Fibroblast of lung (primary cell): ENCODE measurements around the gene TTLL10.

Experiments used
- EZH2 ChIP-seq: IDR thresholded peaks from 2 replicates; pipeline ENCODE4 v1.5.1; 2012; ENCODE audit warnings: low read length, control low read depth, mild to moderate bottlenecking; ENCODE audit errors: missing control alignments
- TF ChIP-seq, protein P1 (sequence below), 2 donors: IDR thresholded peaks in 1 of 2; conservative IDR thresholded peaks in 1 of 2; 1 replicate in 1 of 2; 2 replicates in 1 of 2; pipeline ENCODE4 v1.5.1; 2011 to 2012; ENCODE audit warnings: low read length in 2 of 2, control low read depth in 1 of 2, inconsistent platforms in 1 of 2, low read depth in 1 of 2, mild to moderate bottlenecking in 1 of 2

DNA sequence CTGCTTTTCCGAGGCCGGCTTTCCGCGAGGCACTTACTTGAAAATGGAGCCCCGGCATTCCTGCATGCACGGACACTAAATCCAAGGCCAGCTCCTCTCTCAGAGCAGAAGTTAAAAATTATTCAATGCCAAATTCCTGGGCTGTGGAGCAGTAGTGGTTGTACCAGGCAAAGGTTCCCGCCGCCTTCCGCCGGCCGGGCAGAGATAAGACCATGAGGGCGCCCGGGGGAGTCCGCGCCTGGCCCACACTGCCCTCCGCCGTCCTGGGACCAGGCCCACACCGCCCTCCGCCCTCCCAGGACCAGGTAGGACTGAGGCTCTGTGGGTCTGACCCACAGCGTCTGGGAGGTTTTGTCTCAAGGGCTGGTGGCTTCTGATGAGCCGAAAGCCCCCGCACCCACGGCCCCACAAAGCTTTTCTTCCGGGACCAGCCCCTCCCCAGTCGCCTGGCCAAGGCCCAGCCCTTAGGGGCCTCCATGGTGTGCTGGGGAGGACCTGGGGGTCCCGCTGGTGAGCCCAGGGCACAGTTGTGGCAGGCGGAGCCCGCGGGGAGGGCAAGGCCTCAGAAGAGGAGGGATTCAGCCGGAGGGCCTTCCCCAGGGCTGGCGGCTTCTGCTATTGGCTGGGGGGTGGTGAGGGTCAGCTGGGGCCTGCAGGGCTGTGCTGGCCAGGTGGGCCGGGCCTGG, 45.1 kb upstream of the TTLL10 start:
- TF ChIP-seq, protein P1, sequence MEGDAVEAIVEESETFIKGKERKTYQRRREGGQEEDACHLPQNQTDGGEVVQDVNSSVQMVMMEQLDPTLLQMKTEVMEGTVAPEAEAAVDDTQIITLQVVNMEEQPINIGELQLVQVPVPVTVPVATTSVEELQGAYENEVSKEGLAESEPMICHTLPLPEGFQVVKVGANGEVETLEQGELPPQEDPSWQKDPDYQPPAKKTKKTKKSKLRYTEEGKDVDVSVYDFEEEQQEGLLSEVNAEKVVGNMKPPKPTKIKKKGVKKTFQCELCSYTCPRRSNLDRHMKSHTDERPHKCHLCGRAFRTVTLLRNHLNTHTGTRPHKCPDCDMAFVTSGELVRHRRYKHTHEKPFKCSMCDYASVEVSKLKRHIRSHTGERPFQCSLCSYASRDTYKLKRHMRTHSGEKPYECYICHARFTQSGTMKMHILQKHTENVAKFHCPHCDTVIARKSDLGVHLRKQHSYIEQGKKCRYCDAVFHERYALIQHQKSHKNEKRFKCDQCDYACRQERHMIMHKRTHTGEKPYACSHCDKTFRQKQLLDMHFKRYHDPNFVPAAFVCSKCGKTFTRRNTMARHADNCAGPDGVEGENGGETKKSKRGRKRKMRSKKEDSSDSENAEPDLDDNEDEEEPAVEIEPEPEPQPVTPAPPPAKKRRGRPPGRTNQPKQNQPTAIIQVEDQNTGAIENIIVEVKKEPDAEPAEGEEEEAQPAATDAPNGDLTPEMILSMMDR (conservative IDR thresholded peaks at IDR 0.05 in 1 of 2, IDR thresholded peaks at IDR 0.05 in 1 of 2; ENCODE audit: low read depth in 1 of 2, low read length in 2 of 2): no peak
- TF ChIP-seq EZH2: no peak
